ENCODE results near the gene BIRC7. TPM values are rescaled to one million over a fixed set of nuclear protein-coding genes. Genes with fewer than 3 reads are reported as not detected.

BIRC7 gene
- total RNA-seq, 6 experiments from 2014 or later = not detected

DNA sequence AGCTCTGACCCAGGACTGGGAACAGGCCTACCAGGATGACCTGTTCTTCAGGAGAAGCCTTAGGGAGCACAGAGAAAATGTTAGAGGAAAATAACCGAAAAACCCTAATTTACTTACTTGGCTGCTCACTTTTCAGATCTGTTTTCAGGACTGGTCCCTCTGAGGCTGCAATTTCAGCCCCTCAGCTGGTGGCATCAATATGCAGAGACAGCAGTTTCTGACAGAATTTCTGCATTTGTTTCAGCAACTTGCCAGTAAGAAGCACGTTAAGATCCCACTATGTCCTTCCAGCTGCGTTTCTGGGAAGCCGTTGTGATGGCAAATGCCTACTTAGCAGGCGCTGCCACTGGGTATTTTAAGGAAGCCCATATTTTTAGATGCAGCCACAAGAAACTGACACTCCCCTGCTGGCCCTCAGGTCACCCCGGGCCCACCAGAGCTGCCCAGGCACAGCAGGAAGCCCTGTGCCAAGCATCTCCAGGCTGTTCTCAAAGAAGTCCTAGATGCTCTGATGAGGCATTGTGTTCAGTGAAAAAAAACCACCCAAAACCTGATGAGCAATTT is 27.3 kb upstream of the BIRC7 start:
- Histone ChIP-seq H3K27me3 (no peaks in the 10 kb centered on the region), H3K27ac (no peak overlapping the region), H3K4me1 (no peaks in the 10 kb centered on the region), H3K4me3 (no peak overlapping the region), H3K9me3 (no peaks in the 10 kb centered on the region), H3K36me3 (peaks cover 0 to 69% (median 17%) of the 10 kb centered on the region in 4 donors)
- intact Hi-C loops (cut with DNase I) = no loop called here
- DNase-seq = no peak
- no peak for ATAC-seq
- WGBS (ENCODE audit: insufficient coverage, low coverage, low lambda C conversion rate, missing lambda C conversion rate) = 81% methylated on average over 6 of the region's 6 CpGs
- TF ChIP-seq CTCF (IDR thresholded peaks at IDR 0.05) = no peak
- no peak for TF ChIP-seq POLR2A (IDR thresholded peaks at IDR 0.05)

GRCh38 chr20:63210011-63210605 is 25.6 kb upstream of the BIRC7 start:
- H3K9me3 ChIP-seq = no peaks in the 10 kb centered on the region
- H3K4me1 ChIP-seq = peaks cover 0 to 10% (median 4%) of the 10 kb centered on the region in 4 donors
- peaks cover 0 to 57% (median 13%) of the 10 kb centered on the region in 4 donors for H3K36me3 ChIP-seq
- H3K4me3 ChIP-seq = no peak overlapping the region
- DNase-seq (no peak), ATAC-seq (no peak)
- TF ChIP-seq CTCF (IDR thresholded peaks at IDR 0.05) = no peak
- no peak for TF ChIP-seq POLR2A (IDR thresholded peaks at IDR 0.05)
- intact Hi-C loops (cut with DNase I) = no loop called here
- WGBS (ENCODE audit: insufficient coverage, low coverage, low lambda C conversion rate, missing lambda C conversion rate) = 81% methylated on average over 5 of the region's 11 CpGs
- no peak overlapping the region for H3K27ac ChIP-seq
- no peaks in the 10 kb centered on the region for H3K27me3 ChIP-seq

- peaks cover 0 to 14% (median 6%) of the 10 kb centered on the region in 4 donors for H3K4me1 ChIP-seq
- ATAC-seq = no peak
- H3K36me3 ChIP-seq = peaks cover 0 to 51% (median 9%) of the 10 kb centered on the region in 4 donors
- no peak for DNase-seq
- H3K27me3 ChIP-seq = no peaks in the 10 kb centered on the region
- H3K9me3 ChIP-seq = no peaks in the 10 kb centered on the region
- intact Hi-C loops (cut with DNase I) = no loop called here
- no peak overlapping the region for H3K27ac ChIP-seq
- no peak for TF ChIP-seq CTCF (IDR thresholded peaks at IDR 0.05)
- no peak for TF ChIP-seq POLR2A (IDR thresholded peaks at IDR 0.05)
- H3K4me3 ChIP-seq = no peak overlapping the region
- 82% methylated on average over 5 of the region's 5 CpGs for WGBS (ENCODE audit: insufficient coverage, low coverage, low lambda C conversion rate, missing lambda C conversion rate)
Observed at GRCh38 chr20:63212393-63212730, 23.3 kb upstream of the BIRC7 start.

- DNase-seq = no peak
- WGBS (ENCODE audit: insufficient coverage, low coverage, low lambda C conversion rate, missing lambda C conversion rate) = 97% methylated on average over 4 of the region's 5 CpGs
Observed at GRCh38 chr20:63212792-63213191, 22.9 kb upstream of the BIRC7 start.

More at GRCh38 chr20:63212792-63213191, 22.9 kb upstream of the BIRC7 start:
- no peak for ATAC-seq
- H3K4me1 ChIP-seq = peaks cover 0 to 14% (median 6%) of the 10 kb centered on the region in 4 donors
- H3K36me3 ChIP-seq = peaks cover 0 to 47% (median 6%) of the 10 kb centered on the region in 4 donors
- no peaks in the 10 kb centered on the region for H3K27me3 ChIP-seq
- TF ChIP-seq POLR2A (IDR thresholded peaks at IDR 0.05) (no peak), CTCF (IDR thresholded peaks at IDR 0.05) (no peak)
- intact Hi-C loops (cut with DNase I) = no loop called here
- H3K27ac ChIP-seq = no peak overlapping the region
- H3K9me3 ChIP-seq = no peaks in the 10 kb centered on the region
- H3K4me3 ChIP-seq = no peak overlapping the region

Measured in right lobe of liver (tissue), 6 donors.